Neutrophil (primary cell): ENCODE measurements around the gene SULT6B1.
A peak's percentile ranks its signal among the peaks of the same experiment; 100 is the strongest.
"Not testable (repeated sequence)": the region's sequence is repeated elsewhere in the genome, so short reads cannot be mapped to it uniquely, and the experiment has no call there.

Experiments used
- H3K27ac ChIP-seq: fragments of 200-600 bp; sonication (generic); 2 replicates; pipeline ENCODE4 v1.5.1; 2016; ENCODE audit warnings: mild to moderate bottlenecking, moderate library complexity
- H3K27me3 ChIP-seq: fragments of 200-600 bp; sonication (generic); 2 replicates; pipeline ENCODE4 v1.6.0; 2016; ENCODE audit warnings: mild to moderate bottlenecking
- H3K36me3 ChIP-seq: fragments of 200-600 bp; sonication (generic); 2 replicates; pipeline ENCODE4 v1.5.1; 2017
- H3K4me1 ChIP-seq, 2 experiments: fragments of 200-600 bp in 1 of 2; sonication (generic) in 1 of 2; 1 replicate in 1 of 2; 2 replicates in 1 of 2; pipeline versions ENCODE4 v1.5.1 to v1.6.1; 2013 to 2016; ENCODE audit warnings: low read depth in 1 of 2, low read length in 1 of 2, mild to moderate bottlenecking in 1 of 2, moderate library complexity in 1 of 2; ENCODE audit not compliant: control insufficient read depth in 1 of 2, insufficient read depth in 1 of 2
- H3K4me3 ChIP-seq, 2 experiments: fragments of 200-600 bp in 1 of 2; sonication (generic) in 1 of 2; 1 replicate in 1 of 2; 2 replicates in 1 of 2; pipeline ENCODE4 v1.5.1; 2013 to 2016; ENCODE audit warnings: low read depth in 1 of 2, low read length in 1 of 2, mild to moderate bottlenecking in 1 of 2, moderate library complexity in 1 of 2
- H3K9me3 ChIP-seq: fragments of 200-600 bp; sonication (generic); 2 replicates; pipeline ENCODE4 v1.5.1; 2016
- TF ChIP-seq, protein P1 (sequence below): fragments of 200-600 bp; sonication (generic); IDR thresholded peaks from 2 replicates; pipeline ENCODE4 v1.5.1; 2016; ENCODE audit warnings: antibody characterized with exemption

Gene SULT6B1

DNA sequence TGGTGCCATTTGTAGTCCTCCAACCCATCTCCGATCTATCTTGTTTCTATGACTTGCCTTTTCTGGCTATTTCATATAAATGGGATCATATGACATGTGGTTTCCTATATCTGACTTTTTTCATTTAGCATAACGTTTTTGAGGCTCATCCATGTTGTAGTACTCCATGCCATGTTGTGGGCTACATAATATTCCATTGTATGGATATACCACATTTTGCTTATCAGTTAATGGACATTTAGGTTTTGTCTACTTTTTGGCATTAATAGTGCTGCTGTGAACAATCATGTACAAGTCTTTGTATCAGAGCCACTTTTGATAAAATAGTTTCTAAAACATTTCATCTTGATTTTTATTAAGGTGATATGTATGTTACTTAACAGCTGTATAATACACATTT is 15.2 kb upstream of the SULT6B1 start:
- no peaks in the 10 kb centered on the region for H3K27me3 ChIP-seq
- H3K4me3 ChIP-seq: no peak overlapping the region
- H3K4me1 ChIP-seq: peaks cover 0 to 4% of the 10 kb centered on the region in 2 experiments
- peaks cover 39% of the 10 kb centered on the region for H3K36me3 ChIP-seq
- H3K9me3 ChIP-seq: no peaks in the 10 kb centered on the region
- TF ChIP-seq, protein P1, sequence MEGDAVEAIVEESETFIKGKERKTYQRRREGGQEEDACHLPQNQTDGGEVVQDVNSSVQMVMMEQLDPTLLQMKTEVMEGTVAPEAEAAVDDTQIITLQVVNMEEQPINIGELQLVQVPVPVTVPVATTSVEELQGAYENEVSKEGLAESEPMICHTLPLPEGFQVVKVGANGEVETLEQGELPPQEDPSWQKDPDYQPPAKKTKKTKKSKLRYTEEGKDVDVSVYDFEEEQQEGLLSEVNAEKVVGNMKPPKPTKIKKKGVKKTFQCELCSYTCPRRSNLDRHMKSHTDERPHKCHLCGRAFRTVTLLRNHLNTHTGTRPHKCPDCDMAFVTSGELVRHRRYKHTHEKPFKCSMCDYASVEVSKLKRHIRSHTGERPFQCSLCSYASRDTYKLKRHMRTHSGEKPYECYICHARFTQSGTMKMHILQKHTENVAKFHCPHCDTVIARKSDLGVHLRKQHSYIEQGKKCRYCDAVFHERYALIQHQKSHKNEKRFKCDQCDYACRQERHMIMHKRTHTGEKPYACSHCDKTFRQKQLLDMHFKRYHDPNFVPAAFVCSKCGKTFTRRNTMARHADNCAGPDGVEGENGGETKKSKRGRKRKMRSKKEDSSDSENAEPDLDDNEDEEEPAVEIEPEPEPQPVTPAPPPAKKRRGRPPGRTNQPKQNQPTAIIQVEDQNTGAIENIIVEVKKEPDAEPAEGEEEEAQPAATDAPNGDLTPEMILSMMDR: no peak
- no peak overlapping the region for H3K27ac ChIP-seq

DNA sequence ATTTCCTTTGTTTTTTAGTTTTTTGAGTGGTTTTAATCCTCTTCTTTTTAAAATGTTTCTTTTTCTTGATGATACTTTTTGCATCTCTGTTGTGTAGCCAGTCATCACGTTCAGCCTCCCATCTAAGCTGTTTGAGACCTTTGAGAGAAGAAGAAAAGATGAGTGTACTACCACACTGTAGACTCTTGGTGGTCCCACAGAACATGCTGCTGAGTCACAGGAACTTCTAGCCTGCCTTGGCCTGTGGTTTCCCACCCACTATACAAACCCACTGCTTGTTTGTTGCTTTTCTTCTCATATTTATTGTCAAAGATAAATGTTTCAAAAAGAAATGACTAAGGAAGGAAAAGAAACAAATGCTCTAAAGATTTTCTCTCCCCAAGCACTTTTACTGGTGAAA is 13.3 kb upstream of the SULT6B1 start:
- Histone ChIP-seq H3K27me3 (no peaks in the 10 kb centered on the region), H3K27ac (peak overlapping the region; percentile 5)

DNA sequence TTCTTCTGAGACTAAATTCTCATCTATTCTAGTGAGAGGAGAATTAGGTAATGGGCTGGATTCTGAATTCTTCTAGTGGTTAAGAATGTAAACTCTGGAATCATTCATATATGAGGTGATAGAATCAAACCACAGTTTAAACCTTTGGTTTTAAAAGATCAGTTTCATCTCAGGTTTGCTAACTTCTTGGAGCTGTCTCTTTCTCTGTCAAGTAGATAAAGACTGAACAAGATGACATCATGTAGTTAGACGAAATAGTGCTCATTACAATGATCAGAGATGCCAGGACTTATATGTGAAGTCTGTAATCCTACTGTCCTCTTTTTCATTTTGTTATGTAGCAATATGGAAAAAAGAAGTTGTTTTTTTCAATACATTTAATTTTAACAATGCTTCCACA is 12.7 kb upstream of the SULT6B1 start:
- peaks cover 38% of the 10 kb centered on the region for H3K36me3 ChIP-seq
- peaks cover 16 to 26% of the 10 kb centered on the region in 2 experiments for H3K4me1 ChIP-seq
- TF ChIP-seq, protein P1: no peak
- no peaks in the 10 kb centered on the region for H3K27me3 ChIP-seq
- no peaks in the 10 kb centered on the region for H3K9me3 ChIP-seq
- H3K4me3 ChIP-seq: no peak overlapping the region
- no peak overlapping the region for H3K27ac ChIP-seq

More for the DNA sequence above, 13.3 kb upstream of the SULT6B1 start:
- Histone ChIP-seq H3K4me3 (no peak overlapping the region), H3K4me1 (peaks cover 13 to 21% of the 10 kb centered on the region in 2 experiments), H3K36me3 (peaks cover 39% of the 10 kb centered on the region), H3K9me3 (no peaks in the 10 kb centered on the region)
- TF ChIP-seq, protein P1: no peak

DNA sequence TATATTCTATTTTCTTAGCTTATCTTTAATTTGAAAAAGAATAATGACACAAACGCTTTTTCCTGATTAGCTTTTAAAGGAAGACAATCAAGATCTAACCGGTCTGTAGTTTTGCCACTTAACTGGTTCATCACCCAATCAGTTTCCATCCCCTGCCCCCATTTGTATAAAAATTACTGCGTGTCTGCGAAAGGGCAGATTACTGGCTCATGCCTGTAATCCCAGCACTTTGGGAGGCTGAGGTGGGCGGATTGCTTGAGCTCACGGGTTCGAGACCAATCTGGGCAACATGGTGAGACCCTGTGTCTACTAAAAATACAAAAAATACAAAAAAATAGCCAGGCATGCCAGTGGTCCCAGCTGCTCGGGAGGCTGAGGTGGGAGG is 10.2 kb upstream of the SULT6B1 start:
- Histone ChIP-seq H3K36me3 (peaks cover 18% of the 10 kb centered on the region), H3K27me3 (no peaks in the 10 kb centered on the region), H3K9me3 (no peaks in the 10 kb centered on the region), H3K4me3 (no peak overlapping the region), H3K4me1 (peaks cover 38 to 48% of the 10 kb centered on the region in 2 experiments), H3K27ac (no peak overlapping the region)
- TF ChIP-seq, protein P1: no peak

DNA sequence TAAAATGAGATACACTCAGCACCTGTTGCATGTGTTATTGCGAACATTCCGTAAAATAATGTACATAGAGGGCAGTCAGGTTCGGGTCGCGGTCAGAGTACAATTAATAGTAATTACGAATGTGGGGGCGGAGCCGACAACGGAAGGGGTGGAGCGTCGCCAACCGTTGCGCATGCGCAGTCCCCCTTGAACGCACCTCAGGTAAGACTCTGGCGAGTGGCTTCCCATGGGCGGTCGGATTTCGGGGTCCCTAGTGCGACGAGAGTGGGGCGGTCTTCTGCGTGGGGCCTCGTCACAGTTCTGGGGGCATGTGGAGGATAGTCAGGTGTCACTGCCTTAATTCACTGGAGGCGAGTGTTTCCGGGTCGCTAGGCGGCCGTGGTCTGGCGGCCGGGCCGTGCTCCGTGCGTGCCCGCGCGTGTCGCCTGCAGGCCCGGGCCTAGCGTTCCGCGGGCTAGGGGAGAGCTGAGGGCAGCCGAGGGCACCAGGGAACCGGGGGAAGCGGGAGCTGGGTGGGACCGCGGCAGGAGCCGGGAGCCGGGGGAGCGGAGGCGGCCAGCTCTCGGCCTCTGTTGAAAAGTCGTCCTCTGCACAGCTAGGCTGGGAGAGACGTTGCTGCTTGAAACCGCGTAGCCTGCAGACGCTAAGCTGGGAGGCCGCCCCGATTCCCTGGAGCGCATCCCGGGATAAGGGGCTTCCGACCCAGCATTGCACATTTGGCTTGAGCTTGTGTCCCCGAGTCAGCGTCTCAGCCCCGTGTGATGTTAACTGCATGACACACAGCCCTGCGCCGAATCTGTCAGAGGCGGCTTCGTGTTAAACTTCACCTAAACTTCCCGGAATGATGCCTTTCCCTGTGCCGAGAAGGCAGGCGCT is 8.1 kb upstream of the SULT6B1 start, which contains the start of gene CEBPZOS:
Gene CEBPZOS, plus strand, starts transcription at position 177 of the 876 bp plus-strand sequence. CDS start 3,209 bp downstream, outside the sequence.
- peaks cover 13% of the 10 kb centered on the region for H3K36me3 ChIP-seq
- H3K27ac ChIP-seq: peak within 1 kb of the TSS; percentile 85
- peaks cover 59 to 69% of the 10 kb centered on the region in 2 experiments for H3K4me1 ChIP-seq
- no peaks in the 10 kb centered on the region for H3K9me3 ChIP-seq
- no peaks in the 10 kb centered on the region for H3K27me3 ChIP-seq
- peak within 1 kb of the TSS; percentile 94 to 95 for H3K4me3 ChIP-seq
- TF ChIP-seq, protein P1: peak; percentile 22

DNA sequence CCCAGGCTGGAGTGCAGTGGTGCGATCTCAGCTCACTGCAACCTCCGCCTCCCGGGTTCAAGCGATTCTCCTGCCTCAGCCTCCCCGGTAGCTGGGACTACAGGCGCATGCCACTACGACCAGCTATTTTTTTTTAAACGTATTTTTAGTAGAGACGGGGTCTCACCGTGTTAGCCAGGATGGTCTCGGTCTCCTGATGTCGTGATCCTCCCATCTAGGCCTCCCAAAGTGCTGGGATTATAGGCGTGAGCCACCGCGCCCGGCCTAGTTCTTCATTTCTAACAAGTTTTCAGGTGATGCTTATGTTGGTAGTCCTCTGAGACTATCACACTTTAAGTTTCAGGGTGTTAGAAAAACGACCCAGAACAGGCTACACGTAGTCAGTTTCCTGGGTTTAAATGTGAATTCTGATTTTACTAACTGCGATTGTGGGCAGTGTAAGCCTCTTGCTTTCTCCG is 7.4 kb upstream of the SULT6B1 start:
- not testable (repeated sequence) for H3K27me3 ChIP-seq, H3K9me3 ChIP-seq, H3K36me3 ChIP-seq
- Histone ChIP-seq H3K27ac (peak overlapping the region; percentile 85), H3K4me3 (peak overlapping the region; percentile 94 to 95), H3K4me1 (peaks cover 66 to 76% of the 10 kb centered on the region in 2 experiments)
